A549 treated with ZK216348 at 1 μM for 4 hours (cell line): ENCODE data around the gene MAP2K4. TPM values are rescaled to one million over a fixed set of nuclear protein-coding genes. Genes with fewer than 3 reads are reported as not detected.

ENCODE experiments used
- total RNA-seq: library from RNA; stranded (reverse); fragments of 200-300 nt; extraction: Qiagen RNA extraction; gene quantifications from 5 replicates; pipeline ENCODE4 v1.2.3, GENCODE V29; 2022; ENCODE audit warnings: low read depth

MAP2K4 gene
- 24.2 to 40.5 TPM (median 30.9 TPM) in 5 replicates for total RNA-seq

DNA sequence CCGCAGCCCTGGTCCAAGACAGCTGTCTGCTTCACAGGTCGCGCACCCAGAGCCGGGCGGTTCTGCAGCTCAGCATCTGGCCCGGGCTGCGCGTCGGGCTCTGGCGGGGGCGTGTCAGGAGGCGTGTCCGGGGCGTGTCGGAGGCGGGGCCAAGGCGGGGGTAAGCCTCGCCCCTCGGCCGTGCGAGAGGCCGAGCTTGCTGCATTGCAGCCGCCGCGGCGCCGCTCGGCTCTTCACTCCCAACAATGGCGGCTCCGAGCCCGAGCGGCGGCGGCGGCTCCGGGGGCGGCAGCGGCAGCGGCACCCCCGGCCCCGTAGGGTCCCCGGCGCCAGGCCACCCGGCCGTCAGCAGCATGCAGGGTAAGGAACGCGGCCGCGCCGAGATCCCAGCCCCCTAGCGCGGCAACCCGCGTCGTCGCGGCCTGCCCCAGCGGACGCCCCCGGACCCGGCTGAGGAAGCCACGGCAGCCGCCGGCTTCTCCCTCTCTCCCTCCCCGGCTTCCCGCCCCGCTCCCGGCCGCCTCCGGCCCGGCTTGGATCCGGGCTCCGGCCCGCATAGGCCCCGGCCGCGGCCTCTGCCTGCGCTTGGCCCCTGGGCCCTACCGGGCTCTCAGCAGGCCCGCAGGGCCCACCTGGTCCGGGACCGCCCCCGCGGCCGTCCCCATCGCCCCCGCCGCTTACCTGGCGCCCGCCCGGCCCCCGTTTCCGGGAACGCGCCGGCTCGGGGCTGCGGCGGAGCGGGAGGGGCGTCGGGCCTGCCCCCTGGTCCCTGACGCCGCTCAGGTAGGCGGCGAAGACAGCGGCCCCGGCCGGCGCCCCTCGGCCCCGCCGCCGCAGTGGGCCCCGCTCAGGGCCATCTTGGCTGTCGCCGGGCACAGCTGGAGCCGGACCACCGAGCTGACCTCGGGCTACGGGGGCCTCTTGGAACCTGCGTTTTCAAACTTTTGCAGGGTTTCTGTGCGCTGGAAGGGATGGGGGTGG is at the start of gene MAP2K4:
Gene MAP2K4, plus strand, starts transcription at position 236 of the 981 bp plus-strand sequence. Its CDS starts 10 bp downstream, at position 246.

GRCh38 chr17:11997147-11997971 is 23.3 kb upstream of the MAP2K4 start, which contains the start of gene ZNF18:
ZNF18 (minus strand) TSS chr17:11997475; CDS start chr17:11992829, 4,646 bp downstream.

Other genes starting within 250 kb of the MAP2K4 start
- gene ZNF18, start 23.4 kb upstream of the MAP2K4 start, total RNA-seq = 4.6 to 7.9 TPM (median 5.0 TPM) in 5 replicates